OCI-LY7 (cell line): ENCODE results near the gene MYO16.

ENCODE experiments used
- EZH2phosphoT487 ChIP-seq: fragments of 200-600 bp; sonication (generic); IDR thresholded peaks from 2 replicates; pipeline ENCODE4 v1.6.1; 2018; ENCODE audit warnings: low read depth, borderline replicate concordance, mild to moderate bottlenecking, mixed run types, antibody characterized with exemption, low read length, moderate library complexity, mixed read lengths
- TF ChIP-seq, protein P1 (sequence below): fragments of 200-600 bp; sonication (generic); conservative IDR thresholded peaks from 2 replicates; pipeline ENCODE4 v1.5.1; 2014; ENCODE audit warnings: mild to moderate bottlenecking, antibody characterized with exemption, low read length, moderate library complexity, mixed read lengths

DNA sequence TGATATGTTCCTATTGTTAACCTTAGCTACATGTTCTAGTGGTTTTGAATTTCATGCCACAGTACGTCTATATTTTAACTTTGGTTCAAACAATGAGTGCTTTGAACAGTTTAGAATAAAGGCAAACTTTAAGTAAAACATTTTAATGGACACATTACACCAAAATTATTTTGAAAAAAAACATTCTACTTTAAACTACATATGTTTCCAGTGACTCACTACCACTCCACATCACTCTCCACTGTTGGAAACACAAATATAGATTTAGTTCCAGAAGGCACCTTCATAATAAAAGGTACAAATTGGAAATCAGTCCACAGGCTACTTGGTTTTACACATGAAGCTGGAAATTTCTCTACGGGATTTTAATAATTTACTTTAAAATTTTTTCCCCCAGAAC lies 373.5 kb downstream of the MYO16 start:
- TF ChIP-seq, protein P1, sequence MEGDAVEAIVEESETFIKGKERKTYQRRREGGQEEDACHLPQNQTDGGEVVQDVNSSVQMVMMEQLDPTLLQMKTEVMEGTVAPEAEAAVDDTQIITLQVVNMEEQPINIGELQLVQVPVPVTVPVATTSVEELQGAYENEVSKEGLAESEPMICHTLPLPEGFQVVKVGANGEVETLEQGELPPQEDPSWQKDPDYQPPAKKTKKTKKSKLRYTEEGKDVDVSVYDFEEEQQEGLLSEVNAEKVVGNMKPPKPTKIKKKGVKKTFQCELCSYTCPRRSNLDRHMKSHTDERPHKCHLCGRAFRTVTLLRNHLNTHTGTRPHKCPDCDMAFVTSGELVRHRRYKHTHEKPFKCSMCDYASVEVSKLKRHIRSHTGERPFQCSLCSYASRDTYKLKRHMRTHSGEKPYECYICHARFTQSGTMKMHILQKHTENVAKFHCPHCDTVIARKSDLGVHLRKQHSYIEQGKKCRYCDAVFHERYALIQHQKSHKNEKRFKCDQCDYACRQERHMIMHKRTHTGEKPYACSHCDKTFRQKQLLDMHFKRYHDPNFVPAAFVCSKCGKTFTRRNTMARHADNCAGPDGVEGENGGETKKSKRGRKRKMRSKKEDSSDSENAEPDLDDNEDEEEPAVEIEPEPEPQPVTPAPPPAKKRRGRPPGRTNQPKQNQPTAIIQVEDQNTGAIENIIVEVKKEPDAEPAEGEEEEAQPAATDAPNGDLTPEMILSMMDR, result no peak
- no peak for TF ChIP-seq EZH2phosphoT487
